Astrocyte (in vitro differentiated cells and primary cell): ENCODE measurements around the gene HSF2BP.
"Not testable (repeated sequence)": the region's sequence is repeated elsewhere in the genome, so short reads cannot be mapped to it uniquely, and the experiment has no call there.

Experiments used
- CTCF ChIP-seq: IDR thresholded peaks from 2 replicates; pipeline ENCODE4 v1.5.1; 2011; ENCODE audit warnings: low read depth, mild to moderate bottlenecking, inconsistent platforms, low read length, moderate library complexity; ENCODE audit not compliant: insufficient read depth
- EZH2 ChIP-seq: IDR thresholded peaks from 2 replicates; pipeline ENCODE4 v1.6.1; 2012; ENCODE audit warnings: mild to moderate bottlenecking, low read length, inconsistent platforms; ENCODE audit not compliant: insufficient read depth

GRCh38 chr21:43503892-43504291 is 155.4 kb downstream of the HSF2BP start:
- TF ChIP-seq CTCF, EZH2: not testable (repeated sequence)
